ENCODE results near the gene MBD3L3. TPM values are rescaled to one million over a fixed set of nuclear protein-coding genes. Genes with fewer than 3 reads are reported as not detected.
"Not testable (repeated sequence)": the region's sequence is repeated elsewhere in the genome, so short reads cannot be mapped to it uniquely, and the experiment has no call there.

MBD3L3 gene
- total and polyA plus RNA-seq, 2 of the 4 experiments (the other 2 are of a cell fraction) = not detected

DNA sequence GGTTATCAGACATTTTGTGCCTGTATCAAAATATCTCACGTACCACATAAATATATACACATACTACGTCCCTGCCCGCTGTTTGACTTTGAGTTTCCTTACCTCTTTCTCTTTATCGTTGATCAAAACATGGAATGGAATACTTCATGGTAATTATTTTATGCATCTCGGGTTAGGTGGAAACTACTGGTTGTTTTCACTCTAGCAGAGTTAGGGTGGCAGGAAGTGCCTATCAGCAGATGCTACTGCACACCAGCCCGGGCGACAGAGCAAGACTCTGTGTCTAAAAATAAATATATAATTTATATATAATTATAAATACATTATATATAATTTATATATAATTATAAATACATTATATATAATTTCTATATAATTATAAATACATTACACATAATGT lies 5.6 kb downstream of the MBD3L3 start:
- H3K14ac ChIP-seq (replicated peaks; ENCODE audit: low read depth, low read length); H3K56ac ChIP-seq (ENCODE audit: extremely low read depth, insufficient read depth, low read length); H4K20me1 ChIP-seq (ENCODE audit: insufficient read depth, low read length); H2AFZ ChIP-seq (replicated peaks; ENCODE audit: low read length, poor library complexity); H3K27me3 ChIP-seq (ENCODE audit: control insufficient read depth, insufficient read depth, low read length); H3K4me2 ChIP-seq (ENCODE audit: low read depth, low read length); H3K4me3 ChIP-seq (ENCODE audit: insufficient read depth, low read depth, low read length); H2BK15ac ChIP-seq (ENCODE audit: low read depth, low read length); H2BK5ac ChIP-seq (ENCODE audit: low read depth, low read length, poor library complexity, severe bottlenecking); H4K91ac ChIP-seq (ENCODE audit: insufficient read depth, low read depth, low read length); H3K23ac ChIP-seq (ENCODE audit: low read depth, low read length); ATAC-seq (ENCODE audit: low read depth); CTCF ChIA-PET; DNase-seq; H2BK20ac ChIP-seq (ENCODE audit: low read depth, low read length); H3K18ac ChIP-seq (ENCODE audit: low read depth, low read length); H3K9ac ChIP-seq (ENCODE audit: low read depth, low read length); intact Hi-C loops (cut with micrococcal nuclease); H2AK9ac ChIP-seq (replicated peaks; ENCODE audit: low read depth, low read length, poor library complexity); in situ Hi-C loops (cut with MboI; ENCODE audit: low sequenced_read_pairs); H3K9me3 ChIP-seq (ENCODE audit: control insufficient read depth, insufficient read depth, low read length); dilution Hi-C loops (cut with HindIII; ENCODE audit: low sequenced_read_pairs, unreplicated experiment); H2BK120ac ChIP-seq (ENCODE audit: low read depth, low read length); BruUV-seq (replicated peaks); H2AK5ac ChIP-seq (ENCODE audit: low read depth, low read length); H3K4me1 ChIP-seq (ENCODE audit: control insufficient read depth, insufficient read depth, low read length); POLR2A ChIA-PET (ENCODE audit: unreplicated experiment); H3K79me1 ChIP-seq (ENCODE audit: low read depth in 1 of 2, low read length in 2 of 2); H4K5ac ChIP-seq (ENCODE audit: low read depth, low read length); H4K8ac ChIP-seq (ENCODE audit: low read depth in 2 of 2, low read length in 2 of 2); H3K27ac ChIP-seq (ENCODE audit: insufficient read depth, low read length); H3K4ac ChIP-seq (ENCODE audit: low read depth, low read length); H3K36me3 ChIP-seq (ENCODE audit: control insufficient read depth, insufficient read depth, low read length); H3K9me1 ChIP-seq (ENCODE audit: insufficient read depth, low read length): not testable (repeated sequence)
- no CpG with 5 or more reads among the region's 7 CpGs for WGBS, 2 experiments (ENCODE audit: extremely low coverage in 2 of 2, insufficient read length in 1 of 2)

DNA sequence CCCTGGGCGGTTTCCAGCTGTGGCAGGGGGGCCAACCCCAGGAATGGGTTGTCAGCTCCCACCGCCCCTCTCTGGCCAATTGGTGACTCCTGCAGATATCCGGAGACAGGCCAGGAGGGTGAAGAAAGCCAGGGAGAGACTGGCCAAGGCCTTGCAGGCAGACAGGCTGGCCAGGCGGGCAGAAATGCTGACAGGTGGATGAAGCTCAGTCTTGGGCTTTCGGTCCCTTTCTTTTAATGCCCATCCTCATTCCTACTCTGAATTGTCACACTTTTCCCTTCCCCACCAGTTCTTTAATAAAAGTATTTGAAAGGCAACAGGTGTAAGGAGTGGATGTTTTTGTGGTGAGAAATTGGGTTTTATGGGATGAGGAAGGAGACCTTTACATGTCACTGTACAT lies 7.1 kb downstream of the MBD3L3 start:
- H2BK15ac ChIP-seq (ENCODE audit: low read depth, low read length); DNase-seq; POLR2A ChIA-PET (ENCODE audit: unreplicated experiment); H3K14ac ChIP-seq (replicated peaks; ENCODE audit: low read depth, low read length); H3K4me2 ChIP-seq (ENCODE audit: low read depth, low read length); in situ Hi-C loops (cut with MboI; ENCODE audit: low sequenced_read_pairs); H3K4me3 ChIP-seq (ENCODE audit: insufficient read depth, low read depth, low read length); H3K23ac ChIP-seq (ENCODE audit: low read depth, low read length); H3K56ac ChIP-seq (ENCODE audit: extremely low read depth, insufficient read depth, low read length); H3K4ac ChIP-seq (ENCODE audit: low read depth, low read length); H3K79me1 ChIP-seq (ENCODE audit: low read depth in 1 of 2, low read length in 2 of 2); H3K9me1 ChIP-seq (ENCODE audit: insufficient read depth, low read length); H4K5ac ChIP-seq (ENCODE audit: low read depth, low read length); H3K4me1 ChIP-seq (ENCODE audit: control insufficient read depth, insufficient read depth, low read length); H3K36me3 ChIP-seq (ENCODE audit: control insufficient read depth, insufficient read depth, low read length); H3K27ac ChIP-seq (ENCODE audit: insufficient read depth, low read length); H2AFZ ChIP-seq (replicated peaks; ENCODE audit: low read length, poor library complexity); H2BK120ac ChIP-seq (ENCODE audit: low read depth, low read length); H3K9ac ChIP-seq (ENCODE audit: low read depth, low read length); H2AK9ac ChIP-seq (replicated peaks; ENCODE audit: low read depth, low read length, poor library complexity); H3K27me3 ChIP-seq (ENCODE audit: control insufficient read depth, insufficient read depth, low read length); H3K9me3 ChIP-seq (ENCODE audit: control insufficient read depth, insufficient read depth, low read length); H4K8ac ChIP-seq (ENCODE audit: low read depth in 2 of 2, low read length in 2 of 2); CTCF ChIA-PET; H3K18ac ChIP-seq (ENCODE audit: low read depth, low read length); H2BK5ac ChIP-seq (ENCODE audit: low read depth, low read length, poor library complexity, severe bottlenecking); dilution Hi-C loops (cut with HindIII; ENCODE audit: low sequenced_read_pairs, unreplicated experiment); H2BK20ac ChIP-seq (ENCODE audit: low read depth, low read length); ATAC-seq (ENCODE audit: low read depth); BruUV-seq (replicated peaks); H4K91ac ChIP-seq (ENCODE audit: insufficient read depth, low read depth, low read length); H4K20me1 ChIP-seq (ENCODE audit: insufficient read depth, low read length); H2AK5ac ChIP-seq (ENCODE audit: low read depth, low read length); intact Hi-C loops (cut with micrococcal nuclease): not testable (repeated sequence)
- no CpG with 5 or more reads among the region's 5 CpGs for WGBS, 2 experiments (ENCODE audit: extremely low coverage in 2 of 2, insufficient read length in 1 of 2)

Measured in IMR-90 (cell line).